K562 (cell line): ENCODE measurements around the gene CXorf65. TPM values are rescaled to one million over a fixed set of nuclear protein-coding genes. Genes with fewer than 3 reads are reported as not detected.

Experiments
- ATAC-seq: fragments of 200-7000 bp; cut with Tn5 transposase; 3 replicates; pipeline ENCODE4 v1.9.1; 2020; ENCODE audit warnings: moderate library complexity
- BruUV-seq: library from RNA; stranded (reverse); fragments of 400-500 nt; replicated peaks from 2 replicates; lab custom pipeline; 2021; lab: Mats Ljungman, UMichigan
- CTCF ChIA-PET: fragments of 300-600 bp; formaldehyde crosslinking; extraction: SDS; loops from one replicate; lab custom pipeline; 2021; ENCODE audit warnings: low intra/inter-chr PET ratio; lab: Yijun Ruan, JAX
- POLR2A ChIA-PET: fragments of 300-600, 350-650 bp; sonication (Branson Sonifier 250); formaldehyde crosslinking; extraction: SDS; loops from one replicate; lab custom pipeline; 2021; ENCODE audit warnings: antibody characterized with exemption, inconsistent platforms; lab: Yijun Ruan, JAX
- DNase-seq, 4 experiments: peaks; one replicate each; pipeline versions ENCODE4 v3.0.0 to v3.0.0-alpha.2; 2011 to 2018; ENCODE audit warnings: low spot score in 3 of 4, mixed read lengths in 3 of 4; ENCODE audit errors: extremely low read depth in 1 of 4
- FAIRE-seq: peaks from 2 replicates; lab custom pipeline; 2011; peaks lifted over from hg19 to GRCh38; lab: Jason Lieb, UNC
- H2AFZ ChIP-seq: 2 replicates; pipeline ENCODE4 v1.6.0; 2011; ENCODE audit warnings: low read depth, low read length, control low read depth, inconsistent platforms
- H3K27ac ChIP-seq: fragments of 200-600 bp; 3 replicates; pipeline ENCODE4 v1.8.0; 2011; ENCODE audit warnings: low read depth, mild to moderate bottlenecking, control low read depth, inconsistent platforms, low read length, moderate library complexity, mixed read lengths; ENCODE audit errors: extremely low read depth
- H3K27me3 ChIP-seq, 2 experiments: fragments of 300-600 bp in 1 of 2; 2 replicates in 1 of 2; 3 replicates in 1 of 2; pipeline versions ENCODE4 v1.6.0 to v1.8.0; 2011; ENCODE audit warnings: inconsistent platforms in 2 of 2, low read length in 2 of 2, mild to moderate bottlenecking in 1 of 2, mixed read lengths in 1 of 2, moderate library complexity in 1 of 2; ENCODE audit not compliant: control insufficient read depth in 2 of 2, insufficient read depth in 2 of 2
- H3K36me3 ChIP-seq: fragments of 300-600 bp; 3 replicates; pipeline ENCODE4 v1.8.0; 2011; ENCODE audit warnings: mild to moderate bottlenecking, low read length, inconsistent platforms; ENCODE audit not compliant: control insufficient read depth, insufficient read depth
- H3K4me1 ChIP-seq, 2 experiments: fragments of 200-600 bp in 1 of 2; replicated peaks in 1 of 2; 2 replicates in 1 of 2; 3 replicates in 1 of 2; pipeline versions ENCODE4 v1.5.1 to v1.8.0; 2011; ENCODE audit warnings: inconsistent platforms in 2 of 2, low read length in 2 of 2, mild to moderate bottlenecking in 1 of 2, mixed read lengths in 1 of 2, moderate library complexity in 1 of 2; ENCODE audit not compliant: control insufficient read depth in 2 of 2, insufficient read depth in 2 of 2
- H3K4me2 ChIP-seq: 2 replicates; pipeline ENCODE4 v1.6.1; 2011; ENCODE audit warnings: low read length, control low read depth, inconsistent platforms, mixed read lengths; ENCODE audit not compliant: insufficient read depth
- H3K4me3 ChIP-seq: fragments of 200-600 bp; sonication (generic), shearing (Covaris generic); 2 replicates; pipeline ENCODE4 v1.5.1; 2016; ENCODE audit warnings: control low read depth, inconsistent platforms
- H3K79me2 ChIP-seq: fragments of 200-600 bp; 3 replicates; pipeline ENCODE4 v1.8.0; 2011; ENCODE audit warnings: low read length, inconsistent platforms; ENCODE audit not compliant: control insufficient read depth, insufficient read depth
- H3K9ac ChIP-seq, 2 experiments: 2 replicates each; pipeline versions ENCODE4 v1.6.0 to v1.6.1; 2011; ENCODE audit warnings: low read depth in 2 of 2, low read length in 2 of 2, control low read depth in 1 of 2, inconsistent platforms in 1 of 2, mild to moderate bottlenecking in 1 of 2, mixed read lengths in 1 of 2; ENCODE audit not compliant: insufficient read depth in 1 of 2
- H3K9me1 ChIP-seq: one replicate; pipeline ENCODE4 v1.6.0; 2011; ENCODE audit warnings: inconsistent platforms, mild to moderate bottlenecking, low read length, moderate library complexity; ENCODE audit not compliant: control insufficient read depth, insufficient read depth
- H3K9me3 ChIP-seq: replicated peaks from 2 replicates; pipeline ENCODE4 v1.5.1; 2011; ENCODE audit warnings: low read depth, low read length, inconsistent platforms; ENCODE audit not compliant: control insufficient read depth, insufficient read depth
- H4K20me1 ChIP-seq: replicated peaks from 2 replicates; pipeline ENCODE4 v1.6.1; 2011; ENCODE audit warnings: low read length, inconsistent platforms, mixed read lengths; ENCODE audit not compliant: control insufficient read depth, insufficient read depth
- ATF7 ChIP-seq: fragments of 450-650 bp; IDR thresholded peaks from 2 replicates; pipeline ENCODE4 v1.7.1; 2014; ENCODE audit warnings: mild to moderate bottlenecking, moderate library complexity
- CBFA2T2 ChIP-seq: fragments of 450-650 bp; conservative IDR thresholded peaks from 2 replicates; pipeline ENCODE4 v1.6.1; 2017; ENCODE audit warnings: mild to moderate bottlenecking
- CBFA2T3 ChIP-seq: fragments of 450-650 bp; IDR thresholded peaks from 2 replicates; pipeline ENCODE4 v1.6.1; 2017
- KDM2B ChIP-seq: fragments of 250-450 bp; sonication (Bioruptor Pico); IDR thresholded peaks from 2 replicates; pipeline ENCODE4 v1.8.0; 2021; ENCODE audit warnings: mild to moderate bottlenecking, moderate library complexity
- MYC ChIP-seq, 2 experiments: fragments of 250-450 bp in 1 of 2; sonication (Bioruptor Pico) in 1 of 2; IDR thresholded peaks; 2 replicates each; pipeline versions ENCODE4 v1.5.1 to v1.6.1; 2012 to 2021; ENCODE audit warnings: low read depth in 2 of 2, borderline replicate concordance in 1 of 2, improper control_type of control experiment in 1 of 2, low read length in 1 of 2, mild to moderate bottlenecking in 1 of 2, moderate library complexity in 1 of 2
- NCOA1 ChIP-seq: fragments of 450-650 bp; IDR thresholded peaks from 2 replicates; pipeline ENCODE4 v1.6.1; 2016; ENCODE audit warnings: low read depth
- NCOR1 ChIP-seq: fragments of 450-650 bp; IDR thresholded peaks from 2 replicates; pipeline ENCODE4 v1.6.1; 2016; ENCODE audit warnings: mild to moderate bottlenecking, moderate library complexity
- NR2C1 ChIP-seq, 2 experiments: fragments of 450-650 bp; IDR thresholded peaks; 2 replicates each; pipeline ENCODE4 v1.6.1; 2017; ENCODE audit warnings: mild to moderate bottlenecking in 2 of 2, antibody characterized with exemption in 1 of 2, inconsistent platforms in 1 of 2, missing compliant biosample characterization in 1 of 2, missing genetic modification characterization in 1 of 2
- NR2C2 ChIP-seq, 2 experiments: fragments of 200-800 bp in 1 of 2; sonication (Bioruptor generic) in 1 of 2; sonication (generic) in 1 of 2; formaldehyde crosslinking in 1 of 2; IDR thresholded peaks; 2 replicates each; pipeline versions ENCODE4 v1.6.1 to v1.8.0; 2016 to 2022; ENCODE audit warnings: mild to moderate bottlenecking in 1 of 2, missing compliant biosample characterization in 1 of 2, missing genetic modification characterization in 1 of 2, missing genetic modification reagents in 1 of 2
- PCBP1 ChIP-seq: fragments of 200-400 bp; formaldehyde crosslinking; IDR thresholded peaks from 2 replicates; pipeline ENCODE4 v1.6.1; 2018; ENCODE audit warnings: mild to moderate bottlenecking, low read depth, low read length; ENCODE audit not compliant: poor library complexity, severe bottlenecking
- POLR3A ChIP-seq: IDR thresholded peaks from 2 replicates; pipeline ENCODE4 v1.6.1; 2011; ENCODE audit warnings: borderline replicate concordance, mild to moderate bottlenecking, moderate library complexity; ENCODE audit not compliant: insufficient read length, insufficient read depth; ENCODE audit errors: extremely low read depth
- RBM39 ChIP-seq: fragments of 200-400 bp; formaldehyde crosslinking; optimal IDR thresholded peaks from 2 replicates; pipeline ENCODE3; 2018; ENCODE audit warnings: low read depth, low read length
- ZC3H11A ChIP-seq: IDR thresholded peaks from 2 replicates; pipeline ENCODE4 v1.6.1; 2012; ENCODE audit warnings: low read depth, low read length, improper control_type of control experiment
- ZFP30 ChIP-seq: fragments of 250-450 bp; sonication (Bioruptor Pico); IDR thresholded peaks from 2 replicates; pipeline ENCODE4 v1.8.0; 2022; ENCODE audit warnings: moderate library complexity, mild to moderate bottlenecking, inconsistent platforms, borderline replicate concordance
- ZMIZ1 ChIP-seq, 2 experiments: fragments of 150-350 bp in 1 of 2; IDR thresholded peaks; 2 replicates each; pipeline ENCODE4 v1.6.1; 2012 to 2016; ENCODE audit warnings: low read depth in 2 of 2, low read length in 2 of 2, mild to moderate bottlenecking in 1 of 2, moderate library complexity in 1 of 2
- WGBS: fragments of 100-300 bp; shearing (Covaris generic); methylation state at CpG from one replicate; pipeline ENCODE4 v1.1.6; 2016; ENCODE audit warnings: low coverage, mixed read lengths; ENCODE audit not compliant: insufficient coverage; ENCODE audit errors: missing lambda C conversion rate; 5-methylcytosine and 5-hydroxymethylcytosine counted together
- in situ Hi-C: fragments of 300-500 bp; cut with MboI; formaldehyde crosslinking; loops from 4 replicates; pipeline ENCODE4 v1.15.0; 2018; ENCODE audit warnings: inconsistent platforms, mixed read lengths
- intact Hi-C: fragments of 100-400 bp; cut with micrococcal nuclease; formaldehyde crosslinking; loops from 2 replicates; pipeline ENCODE4 v1.14.2; 2022
- polyA plus RNA-seq, 8 experiments: library from polyadenylated mRNA; depleted of rRNA in 4 of 8; stranded (reverse) in 5 of 8; unstranded in 3 of 8; fragments of >200 nt; fragmentation: Nextera tagmentation in 2 of 8; fragmentation: Illumina TruSeq in 1 of 8; extraction: Ambion mirVana in 2 of 8; extraction: Trizol in 1 of 8; gene quantifications; 2 replicates each; pipeline versions ENCODE4 v1.2.1 to v1.2.3, GENCODE V29; 2011 to 2014; ENCODE audit warnings: inconsistent platforms in 1 of 8, missing spikeins in 1 of 8
- total RNA-seq, 7 experiments: library from RNA; depleted of rRNA in 6 of 7; stranded (reverse); fragments of >200 nt in 6 of 7; fragmentation: Illumina TruSeq in 2 of 7; extraction: Trizol in 2 of 7; gene quantifications; 2 replicates each; pipeline versions ENCODE4 v1.2.1 to v1.2.3, GENCODE V29; 2011 to 2021; ENCODE audit warnings: low replicate concordance in 1 of 7

Gene CXorf65
- total and polyA plus RNA-seq, 9 of the 15 experiments (the other 6 are each of a cell fraction or from before 2014, with no cell fraction given), result 1.4 to 8.4 (median 2.9) TPM

GRCh38 chrX:71140440-71140839, 33.9 kb upstream of the CXorf65 start:
- ChIA-PET CTCF (no interaction called here), POLR2A (no interaction called here)
- no peaks in the 10 kb centered on the region for H3K79me2 ChIP-seq
- peak; percentile 43; the same call in 2 of the 3 replicates for ATAC-seq
- peak in 1 of 4 experiments; percentile 52 for DNase-seq
- H4K20me1 ChIP-seq, result no peaks in the 10 kb centered on the region
- peaks cover 0 to 16% of the 10 kb centered on the region in 2 experiments; a peak in 2 of 5 replicates for H3K4me1 ChIP-seq
- 26% methylated on average over 6 of the region's 6 CpGs for WGBS
- H3K9me1 ChIP-seq, result peaks cover 2% of the 10 kb centered on the region
- H2AFZ ChIP-seq, result no peak overlapping the region
- no TSS peak for BruUV-seq
- no peaks in the 10 kb centered on the region for H3K27me3 ChIP-seq
- no peak overlapping the region for H3K4me2 ChIP-seq
- no peak overlapping the region for H3K4me3 ChIP-seq
- TF ChIP-seq ZMIZ1 (IDR thresholded peaks at IDR 0.05; ENCODE audit: low read depth in 2 of 2, low read length in 2 of 2) (no peak), PCBP1 (no peak), RBM39 (no peak), NCOR1 (0 out of 2 replicates have a peak, but pooled peaks have one; percentile 6), NR2C2 (CRISPR knock-in tag; IDR thresholded peaks at IDR 0.05) (no peak), NR2C2 (tag; IDR thresholded peaks at IDR 0.05) (peak; percentile 24; the same call in 1 of the 2 replicates), CBFA2T3 (peak; percentile 53), POLR3A (no peak), NCOA1 (no peak), ZFP30 (CRISPR knock-in tag) (no peak), KDM2B (CRISPR knock-in tag) (no peak), ATF7 (no peak), ZC3H11A (no peak), MYC (IDR thresholded peaks at IDR 0.05; ENCODE audit: low read depth, low read length) (no peak), MYC (CRISPR knock-in tag; IDR thresholded peaks at IDR 0.05; ENCODE audit: borderline replicate concordance, low read depth) (no peak), NR2C1 (IDR thresholded peaks at IDR 0.05) (peak; percentile 80), NR2C1 (tag; IDR thresholded peaks at IDR 0.05) (peak; percentile 80), CBFA2T2 (peak; percentile 35)
- in situ Hi-C loops, result no loop called here
- H3K9ac ChIP-seq, result 0 out of 4 replicates have a peak overlapping the region, but pooled peaks of 1 of the 2 experiments have one; percentile 35
- H3K9me3 ChIP-seq, result no peaks in the 10 kb centered on the region
- no peak overlapping the region for H3K27ac ChIP-seq
- peaks cover 66% of the 10 kb centered on the region for H3K36me3 ChIP-seq
- FAIRE-seq, result no peak
- intact Hi-C loops, result no loop called here
